ENCODE data around the gene LRPAP1. TPM values are rescaled to one million over a fixed set of nuclear protein-coding genes. Genes with fewer than 3 reads are reported as not detected.

Gene LRPAP1
- total RNA-seq, 2 donors from 2014 or later: 82.5 to 93.9 TPM

DNA sequence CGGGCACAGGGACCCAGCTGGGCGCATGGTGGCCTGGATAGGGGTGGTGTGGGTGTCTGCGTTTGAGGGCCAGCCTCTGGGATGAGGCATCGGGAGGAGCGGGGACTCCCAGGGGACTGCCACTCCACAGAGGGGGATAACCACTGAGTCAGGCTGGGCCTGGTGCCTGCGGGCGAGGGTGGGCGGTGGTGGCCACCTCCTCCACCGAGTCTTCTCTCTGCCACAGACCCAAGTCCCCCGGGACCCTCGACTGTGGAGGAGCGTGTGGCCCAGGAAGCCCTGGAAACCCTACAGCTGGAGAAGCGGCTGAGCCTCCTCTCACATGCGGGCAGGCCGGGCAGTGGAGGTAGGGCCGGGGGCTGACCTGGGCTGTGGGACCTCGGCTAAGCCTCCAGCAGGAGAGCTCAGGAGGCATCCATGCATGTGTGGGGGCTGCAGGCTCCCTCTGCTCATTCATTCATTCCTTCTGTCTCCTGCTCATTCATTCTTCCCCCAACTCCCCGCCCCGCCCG lies 42.7 kb downstream of the LRPAP1 start:
- Histone ChIP-seq H3K27ac (no peak overlapping the region), H3K36me3 (replicated peaks in 1 of 2; ENCODE audit: insufficient read depth in 1 of 2, low read depth in 2 of 2) (no peaks in the 10 kb centered on the region), H3K4me3 (no peak overlapping the region), H3K9me3 (no peaks in the 10 kb centered on the region), H3K4me1 (peaks cover 4% of the 10 kb centered on the region), H3K27me3 (no peaks in the 10 kb centered on the region)
- ATAC-seq (no peak), DNase-seq (no peak)
- intact Hi-C loops (cut with DNase I): no loop called here
- TF ChIP-seq POLR2A (IDR thresholded peaks at IDR 0.05): no peak
- TF ChIP-seq, protein P1, sequence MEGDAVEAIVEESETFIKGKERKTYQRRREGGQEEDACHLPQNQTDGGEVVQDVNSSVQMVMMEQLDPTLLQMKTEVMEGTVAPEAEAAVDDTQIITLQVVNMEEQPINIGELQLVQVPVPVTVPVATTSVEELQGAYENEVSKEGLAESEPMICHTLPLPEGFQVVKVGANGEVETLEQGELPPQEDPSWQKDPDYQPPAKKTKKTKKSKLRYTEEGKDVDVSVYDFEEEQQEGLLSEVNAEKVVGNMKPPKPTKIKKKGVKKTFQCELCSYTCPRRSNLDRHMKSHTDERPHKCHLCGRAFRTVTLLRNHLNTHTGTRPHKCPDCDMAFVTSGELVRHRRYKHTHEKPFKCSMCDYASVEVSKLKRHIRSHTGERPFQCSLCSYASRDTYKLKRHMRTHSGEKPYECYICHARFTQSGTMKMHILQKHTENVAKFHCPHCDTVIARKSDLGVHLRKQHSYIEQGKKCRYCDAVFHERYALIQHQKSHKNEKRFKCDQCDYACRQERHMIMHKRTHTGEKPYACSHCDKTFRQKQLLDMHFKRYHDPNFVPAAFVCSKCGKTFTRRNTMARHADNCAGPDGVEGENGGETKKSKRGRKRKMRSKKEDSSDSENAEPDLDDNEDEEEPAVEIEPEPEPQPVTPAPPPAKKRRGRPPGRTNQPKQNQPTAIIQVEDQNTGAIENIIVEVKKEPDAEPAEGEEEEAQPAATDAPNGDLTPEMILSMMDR (IDR thresholded peaks at IDR 0.05): no peak
- 77 to 93% methylated on average over 9 to 20 of the region's 20 CpGs for WGBS, 2 donors

DNA sequence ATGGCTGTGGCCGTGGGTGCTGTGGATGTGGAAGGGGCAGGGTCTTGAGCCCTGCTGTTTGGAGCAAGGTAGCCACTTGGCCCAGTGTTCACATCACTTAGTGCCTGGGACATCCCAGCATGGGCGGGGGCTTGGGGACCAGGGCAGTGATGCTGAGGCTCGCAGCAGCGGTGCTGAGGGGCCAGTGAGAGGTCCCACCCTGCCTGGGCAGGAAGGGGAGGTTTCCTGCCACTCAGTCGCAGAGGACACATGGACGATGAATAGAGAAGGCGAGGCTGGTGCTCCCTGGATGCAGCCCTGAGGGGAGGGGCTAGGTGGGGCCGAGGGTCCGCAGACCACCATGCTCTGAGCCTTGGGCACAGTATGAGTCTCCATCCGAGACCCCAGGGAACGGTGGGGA lies 43.4 kb downstream of the LRPAP1 start:
- no peak for TF ChIP-seq POLR2A (IDR thresholded peaks at IDR 0.05)
- TF ChIP-seq, protein P1 (IDR thresholded peaks at IDR 0.05): no peak
- intact Hi-C loops (cut with DNase I): no loop called here
- no peak for ATAC-seq
- 67 to 78% methylated on average over 5 to 10 of the region's 11 CpGs for WGBS, 2 donors
- Histone ChIP-seq H3K27ac (no peak overlapping the region), H3K27me3 (no peaks in the 10 kb centered on the region), H3K9me3 (no peaks in the 10 kb centered on the region), H3K4me3 (no peak overlapping the region), H3K4me1 (peaks cover 11% of the 10 kb centered on the region), H3K36me3 (replicated peaks in 1 of 2; ENCODE audit: insufficient read depth in 1 of 2, low read depth in 2 of 2) (no peaks in the 10 kb centered on the region)
- DNase-seq: no peak

- DNase-seq (no peak), ATAC-seq (no peak)
- H3K9me3 ChIP-seq: no peaks in the 10 kb centered on the region
- TF ChIP-seq POLR2A (IDR thresholded peaks at IDR 0.05): no peak
- TF ChIP-seq, protein P1 (IDR thresholded peaks at IDR 0.05): no peak
- H3K4me3 ChIP-seq: no peak overlapping the region
- H3K27me3 ChIP-seq: no peaks in the 10 kb centered on the region
- H3K4me1 ChIP-seq: peaks cover 14% of the 10 kb centered on the region
- 24 to 58% methylated on average over 2 of the region's 7 CpGs for WGBS, 2 donors
- intact Hi-C loops (cut with DNase I): no loop called here
- no peaks in the 10 kb centered on the region for H3K36me3 ChIP-seq (replicated peaks in 1 of 2; ENCODE audit: insufficient read depth in 1 of 2, low read depth in 2 of 2)
- H3K27ac ChIP-seq: no peak overlapping the region
Measured at GRCh38 chr4:3487861-3488260, 44.4 kb downstream of the LRPAP1 start.

GRCh38 chr4:3486541-3487540 lies 45.4 kb downstream of the LRPAP1 start:
- no peaks in the 10 kb centered on the region for H3K27me3 ChIP-seq
- WGBS, 2 donors: 74 to 87% methylated on average over 5 to 25 of the region's 25 CpGs

More at GRCh38 chr4:3486541-3487540, 45.4 kb downstream of the LRPAP1 start:
- H3K4me1 ChIP-seq: peaks cover 14% of the 10 kb centered on the region
- no peak overlapping the region for H3K27ac ChIP-seq
- TF ChIP-seq, protein P1 (IDR thresholded peaks at IDR 0.05): no peak
- no peak for TF ChIP-seq POLR2A (IDR thresholded peaks at IDR 0.05)
- H3K36me3 ChIP-seq (replicated peaks in 1 of 2; ENCODE audit: insufficient read depth in 1 of 2, low read depth in 2 of 2): no peaks in the 10 kb centered on the region
- no peaks in the 10 kb centered on the region for H3K9me3 ChIP-seq
- intact Hi-C loops (cut with DNase I): no loop called here
- ATAC-seq (no peak), DNase-seq (no peak)
- no peak overlapping the region for H3K4me3 ChIP-seq

Measured in body of pancreas (tissue), 4 donors.